H1 (cell line): Measurements from ENCODE around the gene C16orf87.

Experiments
- CTCF ChIP-seq, 3 experiments: IDR thresholded peaks; 1 replicate in 2 of 3; 2 replicates in 1 of 3; pipeline versions ENCODE4 v1.5.1 to v1.6.1; 2011; ENCODE audit warnings: low read length in 3 of 3, mild to moderate bottlenecking in 3 of 3, inconsistent platforms in 2 of 3, low read depth in 1 of 3, moderate library complexity in 1 of 3; ENCODE audit not compliant: insufficient read depth in 1 of 3; ENCODE audit errors: control extremely low read depth in 1 of 3
- HDAC6 ChIP-seq: IDR thresholded peaks from one replicate; pipeline ENCODE4 v1.7.1; 2012; ENCODE audit warnings: low read depth, mild to moderate bottlenecking, inconsistent platforms, low read length, moderate library complexity
- JUN ChIP-seq: IDR thresholded peaks from 2 replicates; pipeline ENCODE4 v1.6.1; 2011; ENCODE audit warnings: low read depth, mild to moderate bottlenecking, improper control_type of control experiment, low read length
- JUND ChIP-seq: IDR thresholded peaks from 2 replicates; pipeline ENCODE4 v1.6.1; 2011; ENCODE audit warnings: mild to moderate bottlenecking, improper control_type of control experiment, low read length
- KDM5A ChIP-seq: fragments of 200-600 bp; IDR thresholded peaks from 2 replicates; pipeline ENCODE4 v1.7.1; 2012; ENCODE audit warnings: mild to moderate bottlenecking, low read length, inconsistent platforms, mixed read lengths
- POLR2A ChIP-seq, 2 experiments: IDR thresholded peaks; 1 replicate in 1 of 2; 2 replicates in 1 of 2; pipeline ENCODE4 v1.6.1; 2011; ENCODE audit warnings: low read depth in 2 of 2, low read length in 2 of 2, mild to moderate bottlenecking in 2 of 2; ENCODE audit errors: control extremely low read depth in 1 of 2
- RNF2 ChIP-seq: fragments of 200-900, 300-1000 bp; sonication (generic); IDR thresholded peaks from 2 replicates; pipeline ENCODE4 v1.7.1; 2016; ENCODE audit warnings: borderline replicate concordance, low read depth, mild to moderate bottlenecking, antibody characterized with exemption, low read length; ENCODE audit not compliant: poor library complexity, severe bottlenecking; ENCODE audit errors: missing control alignments
- SIN3A ChIP-seq, 2 experiments: IDR thresholded peaks in 1 of 2; conservative IDR thresholded peaks in 1 of 2; 2 replicates each; pipeline ENCODE4 v1.6.1; 2011 to 2012; ENCODE audit warnings: low read length in 2 of 2, improper control_type of control experiment in 1 of 2, low read depth in 1 of 2, mild to moderate bottlenecking in 1 of 2
- TAF1 ChIP-seq: IDR thresholded peaks from 2 replicates; pipeline ENCODE4 v1.6.1; 2011; ENCODE audit warnings: mild to moderate bottlenecking, low read depth, low read length
- TEAD4 ChIP-seq: IDR thresholded peaks from 2 replicates; pipeline ENCODE4 v1.6.1; 2012; ENCODE audit warnings: low read depth, low read length, inconsistent platforms, mixed read lengths
- USF2 ChIP-seq: IDR thresholded peaks from 2 replicates; pipeline ENCODE4 v1.6.1; 2011; ENCODE audit warnings: low read length, improper control_type of control experiment

- TF ChIP-seq HDAC6 (no peak), POLR2A (IDR thresholded peaks at IDR 0.05; ENCODE audit: control extremely low read depth in 1 of 2, low read depth in 2 of 2, low read length in 2 of 2) (no peak), USF2 (no peak), CTCF (IDR thresholded peaks at IDR 0.05; ENCODE audit: control extremely low read depth in 1 of 3, insufficient read depth in 1 of 3, low read depth in 1 of 3, low read length in 3 of 3) (no peak), JUN (no peak), JUND (no peak), TAF1 (no peak), SIN3A (conservative IDR thresholded peaks at IDR 0.05 in 1 of 2, IDR thresholded peaks at IDR 0.05 in 1 of 2; ENCODE audit: low read depth in 1 of 2, low read length in 2 of 2) (no peak), TEAD4 (no peak), RNF2 (no peak), KDM5A (no peak)
Measured at GRCh38 chr16:46762583-46762982, 68.4 kb downstream of the C16orf87 start.
